DOHH2 (cell line): Measurements from ENCODE around the gene SECISBP2.

Experiments
- H3F3A ChIP-seq: fragments of 200-600 bp; sonication (generic), shearing (Covaris generic); 2 replicates; pipeline ENCODE4 v1.6.0; 2016; ENCODE audit warnings: antibody characterized with exemption, mild to moderate bottlenecking; ENCODE audit not compliant: control insufficient read depth, insufficient read depth
- H3K27ac ChIP-seq: fragments of 200-600 bp; sonication (generic); 2 replicates; pipeline ENCODE4 v1.5.1; 2014; ENCODE audit warnings: low read depth, mild to moderate bottlenecking, low read length, moderate library complexity
- H3K27me3 ChIP-seq: fragments of 200-600 bp; sonication (generic); 2 replicates; pipeline ENCODE4 v1.6.1; 2014; ENCODE audit warnings: mild to moderate bottlenecking, low read length, mixed read lengths; ENCODE audit not compliant: control insufficient read depth
- H3K36me3 ChIP-seq: fragments of 200-600 bp; sonication (generic); 2 replicates; pipeline ENCODE4 v1.6.1; 2014; ENCODE audit warnings: mild to moderate bottlenecking, low read length, moderate library complexity, mixed read lengths; ENCODE audit not compliant: control insufficient read depth
- H3K4me1 ChIP-seq: fragments of 200-600 bp; sonication (generic); 2 replicates; pipeline ENCODE4 v1.6.1; 2014; ENCODE audit warnings: mild to moderate bottlenecking, low read length, mixed read lengths; ENCODE audit not compliant: control insufficient read depth
- H3K4me2 ChIP-seq: fragments of 200-600 bp; sonication (generic); 2 replicates; pipeline ENCODE4 v1.6.0; 2014; ENCODE audit warnings: mild to moderate bottlenecking, low read length, moderate library complexity
- H3K4me3 ChIP-seq: fragments of 200-600 bp; sonication (generic); 2 replicates; pipeline ENCODE4 v1.5.1; 2014; ENCODE audit warnings: mild to moderate bottlenecking, low read length, mixed read lengths
- H3K79me2 ChIP-seq: fragments of 200-600 bp; sonication (generic); 2 replicates; pipeline ENCODE4 v1.6.1; 2014; ENCODE audit warnings: mild to moderate bottlenecking, low read length, mixed read lengths; ENCODE audit not compliant: control insufficient read depth
- H3K9me2 ChIP-seq: fragments of 200-600 bp; sonication (generic); replicated peaks from 2 replicates; pipeline ENCODE4 v1.6.1; 2014; ENCODE audit warnings: mild to moderate bottlenecking, low read length, mixed read lengths; ENCODE audit not compliant: control insufficient read depth
- H3K9me3 ChIP-seq: fragments of 200-600 bp; sonication (generic); 2 replicates; pipeline ENCODE4 v1.6.1; 2014; ENCODE audit warnings: antibody characterized with exemption, low read length, mixed read lengths; ENCODE audit not compliant: control insufficient read depth, insufficient read depth
- H4K20me1 ChIP-seq: fragments of 200-600 bp; sonication (generic); 2 replicates; pipeline ENCODE4 v1.6.0; 2014; ENCODE audit warnings: low read depth, mild to moderate bottlenecking, antibody characterized with exemption, low read length, moderate library complexity; ENCODE audit not compliant: control insufficient read depth, insufficient read depth
- CTCF ChIP-seq: fragments of 200-600 bp; sonication (generic); IDR thresholded peaks from one replicate; pipeline ENCODE4 v1.5.1; 2014; ENCODE audit warnings: antibody characterized with exemption, mild to moderate bottlenecking, low read depth, low read length; ENCODE audit not compliant: poor library complexity, severe bottlenecking
- EZH2phosphoT487 ChIP-seq: fragments of 200-600 bp; sonication (generic); IDR thresholded peaks from 2 replicates; pipeline ENCODE4 v1.6.1; 2017; ENCODE audit warnings: borderline replicate concordance, mild to moderate bottlenecking, antibody characterized with exemption, low read length, moderate library complexity, mixed read lengths

The SECISBP2 gene

GRCh38 chr9:89358985-89359384 is 40.7 kb downstream of the SECISBP2 start:
- Histone ChIP-seq H3K4me3 (no peak overlapping the region), H3K36me3 (peaks cover 79% of the 10 kb centered on the region), H3K9me2 (no peaks in the 10 kb centered on the region), H4K20me1 (no peaks in the 10 kb centered on the region), H3K27ac (no peak overlapping the region), H3K27me3 (no peaks in the 10 kb centered on the region), H3K4me2 (no peak overlapping the region), H3K9me3 (no peaks in the 10 kb centered on the region), H3F3A (no peaks in the 10 kb centered on the region), H3K4me1 (no peaks in the 10 kb centered on the region), H3K79me2 (no peaks in the 10 kb centered on the region)
- TF ChIP-seq CTCF (no peak), EZH2phosphoT487 (no peak)

GRCh38 chr9:89359751-89360261 is 41.5 kb downstream of the SECISBP2 start:
- Histone ChIP-seq H3K4me3 (no peak overlapping the region), H3K4me2 (no peak overlapping the region), H3K9me3 (no peaks in the 10 kb centered on the region), H3K79me2 (no peaks in the 10 kb centered on the region), H3K27me3 (no peaks in the 10 kb centered on the region), H3F3A (no peaks in the 10 kb centered on the region), H3K4me1 (no peaks in the 10 kb centered on the region), H3K27ac (no peak overlapping the region), H3K9me2 (no peaks in the 10 kb centered on the region), H3K36me3 (peaks cover 71% of the 10 kb centered on the region), H4K20me1 (no peaks in the 10 kb centered on the region)
- TF ChIP-seq EZH2phosphoT487 (no peak), CTCF (no peak)

GRCh38 chr9:89360465-89360864 is 42.2 kb downstream of the SECISBP2 start:
- peaks cover 64% of the 10 kb centered on the region for H3K36me3 ChIP-seq
- H3K4me1 ChIP-seq: no peaks in the 10 kb centered on the region
- H3K27ac ChIP-seq: no peak overlapping the region
- H3K9me3 ChIP-seq: no peaks in the 10 kb centered on the region
- no peaks in the 10 kb centered on the region for H3F3A ChIP-seq
- no peaks in the 10 kb centered on the region for H3K9me2 ChIP-seq
- no peaks in the 10 kb centered on the region for H3K79me2 ChIP-seq
- no peaks in the 10 kb centered on the region for H4K20me1 ChIP-seq
- no peak overlapping the region for H3K4me2 ChIP-seq
- TF ChIP-seq CTCF (no peak), EZH2phosphoT487 (no peak)
- H3K4me3 ChIP-seq: no peak overlapping the region
- no peaks in the 10 kb centered on the region for H3K27me3 ChIP-seq

GRCh38 chr9:89361031-89361430 is 42.7 kb downstream of the SECISBP2 start:
- TF ChIP-seq CTCF: no peak
- no peak for TF ChIP-seq EZH2phosphoT487
- Histone ChIP-seq H3K36me3 (peaks cover 58% of the 10 kb centered on the region), H3K9me2 (no peaks in the 10 kb centered on the region), H4K20me1 (no peaks in the 10 kb centered on the region), H3K4me1 (no peaks in the 10 kb centered on the region), H3K4me3 (no peak overlapping the region), H3K4me2 (no peak overlapping the region), H3K27ac (no peak overlapping the region), H3F3A (no peaks in the 10 kb centered on the region), H3K9me3 (no peaks in the 10 kb centered on the region), H3K27me3 (no peaks in the 10 kb centered on the region), H3K79me2 (no peaks in the 10 kb centered on the region)
